Body of pancreas (tissue), 4 donors: Measurements from ENCODE around the gene COG2.

Source experiments
- CTCF ChIP-seq, 7 experiments: fragments of 450-650 bp in 4 of 7; fragments of 200-600 bp in 3 of 7; sonication (generic) in 3 of 7; IDR thresholded peaks; one replicate each; pipeline ENCODE4 v1.5.1; 2016 to 2019; ENCODE audit warnings: antibody characterized with exemption in 7 of 7
- POLR2A ChIP-seq, 3 donors: fragments of 450-650 bp; IDR thresholded peaks; one replicate each; pipeline ENCODE4 v1.6.1; 2016; ENCODE audit warnings: antibody characterized with exemption in 3 of 3, mild to moderate bottlenecking in 2 of 3

- no peak for TF ChIP-seq CTCF (IDR thresholded peaks at IDR 0.05)
- no peak for TF ChIP-seq POLR2A (IDR thresholded peaks at IDR 0.05)
Measured at GRCh38 chr1:230691615-230692014, 49.3 kb downstream of the COG2 start.
